H1 (cell line): Measurements from ENCODE around the gene MAGEA1.
"Not testable (repeated sequence)": the region's sequence is repeated elsewhere in the genome, so short reads cannot be mapped to it uniquely, and the experiment has no call there.

Source experiments
- CEBPB ChIP-seq: IDR thresholded peaks from 2 replicates; pipeline ENCODE4 v1.6.1; 2012; ENCODE audit warnings: low read depth, low read length
- HDAC6 ChIP-seq: IDR thresholded peaks from one replicate; pipeline ENCODE4 v1.7.1; 2012; ENCODE audit warnings: low read depth, mild to moderate bottlenecking, inconsistent platforms, low read length, moderate library complexity
- JUN ChIP-seq: IDR thresholded peaks from 2 replicates; pipeline ENCODE4 v1.6.1; 2011; ENCODE audit warnings: low read depth, mild to moderate bottlenecking, improper control_type of control experiment, low read length
- POLR2A ChIP-seq, 2 experiments: IDR thresholded peaks; 1 replicate in 1 of 2; 2 replicates in 1 of 2; pipeline ENCODE4 v1.6.1; 2011; ENCODE audit warnings: low read depth in 2 of 2, low read length in 2 of 2, mild to moderate bottlenecking in 2 of 2; ENCODE audit errors: control extremely low read depth in 1 of 2
- POLR2AphosphoS5 ChIP-seq: IDR thresholded peaks from 2 replicates; pipeline ENCODE4 v1.6.1; 2011; ENCODE audit warnings: low read depth, low read length
- SRF ChIP-seq: IDR thresholded peaks from 2 replicates; pipeline ENCODE4 v1.6.1; 2011; ENCODE audit warnings: mild to moderate bottlenecking, low read depth, low read length, moderate library complexity
- TF ChIP-seq, protein P1 (sequence below), 3 experiments: IDR thresholded peaks; 1 replicate in 2 of 3; 2 replicates in 1 of 3; pipeline versions ENCODE4 v1.5.1 to v1.6.1; 2011; ENCODE audit warnings: low read length in 3 of 3, mild to moderate bottlenecking in 3 of 3, inconsistent platforms in 2 of 3, low read depth in 1 of 3, moderate library complexity in 1 of 3; ENCODE audit not compliant: insufficient read depth in 1 of 3; ENCODE audit errors: control extremely low read depth in 1 of 3

DNA sequence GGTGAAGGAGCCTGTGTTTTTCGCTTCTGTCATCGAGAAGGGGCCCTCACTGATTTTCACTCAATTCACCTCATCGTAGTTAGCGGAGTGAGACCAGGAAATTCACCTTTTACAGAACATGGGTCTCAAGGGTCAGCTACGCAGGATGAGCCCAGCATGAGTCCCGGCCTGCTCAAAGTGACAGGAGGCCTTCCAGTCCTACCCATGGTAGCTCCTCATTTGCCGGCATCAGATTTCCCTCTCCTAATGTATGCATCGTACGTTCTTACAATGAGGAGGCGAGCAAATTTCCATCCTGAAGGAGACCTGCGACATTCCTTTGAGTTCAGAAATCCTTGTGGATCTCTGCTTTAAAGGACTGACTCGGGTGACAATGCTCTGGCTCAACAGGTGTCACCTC lies 46.2 kb upstream of the MAGEA1 start:
- TF ChIP-seq SRF; JUN; HDAC6; POLR2A (IDR thresholded peaks at IDR 0.05; ENCODE audit: control extremely low read depth in 1 of 2, low read depth in 2 of 2, low read length in 2 of 2); POLR2AphosphoS5; CEBPB: not testable (repeated sequence)
- TF ChIP-seq, protein P1, sequence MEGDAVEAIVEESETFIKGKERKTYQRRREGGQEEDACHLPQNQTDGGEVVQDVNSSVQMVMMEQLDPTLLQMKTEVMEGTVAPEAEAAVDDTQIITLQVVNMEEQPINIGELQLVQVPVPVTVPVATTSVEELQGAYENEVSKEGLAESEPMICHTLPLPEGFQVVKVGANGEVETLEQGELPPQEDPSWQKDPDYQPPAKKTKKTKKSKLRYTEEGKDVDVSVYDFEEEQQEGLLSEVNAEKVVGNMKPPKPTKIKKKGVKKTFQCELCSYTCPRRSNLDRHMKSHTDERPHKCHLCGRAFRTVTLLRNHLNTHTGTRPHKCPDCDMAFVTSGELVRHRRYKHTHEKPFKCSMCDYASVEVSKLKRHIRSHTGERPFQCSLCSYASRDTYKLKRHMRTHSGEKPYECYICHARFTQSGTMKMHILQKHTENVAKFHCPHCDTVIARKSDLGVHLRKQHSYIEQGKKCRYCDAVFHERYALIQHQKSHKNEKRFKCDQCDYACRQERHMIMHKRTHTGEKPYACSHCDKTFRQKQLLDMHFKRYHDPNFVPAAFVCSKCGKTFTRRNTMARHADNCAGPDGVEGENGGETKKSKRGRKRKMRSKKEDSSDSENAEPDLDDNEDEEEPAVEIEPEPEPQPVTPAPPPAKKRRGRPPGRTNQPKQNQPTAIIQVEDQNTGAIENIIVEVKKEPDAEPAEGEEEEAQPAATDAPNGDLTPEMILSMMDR (IDR thresholded peaks at IDR 0.05; ENCODE audit: control extremely low read depth in 1 of 3, insufficient read depth in 1 of 3, low read depth in 1 of 3, low read length in 3 of 3): not testable (repeated sequence)
